GM19463 (cell line): ENCODE measurements around the gene LRRC45.

Experiments
- ATAC-seq: cut with Tn5 transposase; IDR thresholded peaks from one replicate; pipeline ENCODE4 v1.9.1; 2021; ENCODE audit warnings: mild to moderate bottlenecking, moderate library complexity; ENCODE audit not compliant: unreplicated experiment

LRRC45 gene

GRCh38 chr17:82049106-82049505, 26.0 kb downstream of the LRRC45 start:
- no peak for ATAC-seq

DNA sequence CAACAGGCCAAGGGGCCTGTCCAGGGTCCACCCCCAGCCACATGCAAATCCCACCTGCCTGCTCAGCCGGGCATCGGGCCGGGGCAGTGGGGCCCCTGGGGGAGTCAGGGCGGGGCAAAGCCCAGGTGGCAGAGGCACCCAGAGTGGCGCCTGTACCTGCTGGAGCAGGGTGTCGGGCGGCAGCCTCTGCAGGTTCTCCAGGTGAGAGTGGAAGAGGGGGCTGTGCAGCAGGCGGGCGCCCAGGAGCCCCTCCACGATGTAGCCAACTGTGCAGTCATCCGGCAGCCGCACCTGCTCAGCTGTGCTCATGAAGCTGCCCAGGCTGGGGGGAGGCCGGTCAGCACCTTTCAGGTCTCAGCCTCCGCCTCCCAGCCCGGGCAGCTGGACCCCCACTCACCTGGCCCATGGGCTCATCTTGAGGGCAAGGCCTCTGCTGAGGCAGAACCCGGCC, 26.4 kb downstream of the LRRC45 start:
- no peak for ATAC-seq

DNA sequence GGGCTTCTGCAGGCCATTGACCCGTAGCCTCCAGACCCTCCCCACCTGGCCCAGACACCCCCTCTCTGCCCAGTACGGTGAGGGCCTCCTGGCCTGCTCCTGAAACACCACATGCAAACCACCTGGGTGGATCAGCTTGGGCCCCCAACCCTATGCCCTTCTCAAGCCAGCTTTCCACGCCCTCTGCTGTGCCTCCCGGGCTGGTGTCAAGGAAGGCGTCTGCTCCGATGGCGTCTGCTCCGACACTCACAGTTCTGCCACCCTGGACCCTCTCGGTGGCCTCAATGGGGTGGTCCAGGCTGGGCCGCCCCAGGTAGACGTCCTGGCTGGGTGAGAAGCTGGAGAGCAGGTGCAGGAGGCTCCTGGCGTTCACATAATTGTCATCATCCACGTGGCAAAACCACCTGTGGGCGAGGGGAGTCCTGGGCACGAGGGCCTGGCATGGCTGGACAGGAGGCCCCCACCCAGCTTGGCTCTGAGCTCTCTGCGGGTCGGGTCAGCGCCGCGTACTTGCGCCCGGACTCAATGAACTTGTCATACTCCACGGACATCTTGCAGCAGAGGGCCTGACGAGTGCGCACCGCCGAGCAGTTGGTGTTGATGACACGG, 27.2 kb downstream of the LRRC45 start:
- no peak for ATAC-seq

GRCh38 chr17:82050761-82051641, 27.9 kb downstream of the LRRC45 start:
- peak; percentile 19 for ATAC-seq

DNA sequence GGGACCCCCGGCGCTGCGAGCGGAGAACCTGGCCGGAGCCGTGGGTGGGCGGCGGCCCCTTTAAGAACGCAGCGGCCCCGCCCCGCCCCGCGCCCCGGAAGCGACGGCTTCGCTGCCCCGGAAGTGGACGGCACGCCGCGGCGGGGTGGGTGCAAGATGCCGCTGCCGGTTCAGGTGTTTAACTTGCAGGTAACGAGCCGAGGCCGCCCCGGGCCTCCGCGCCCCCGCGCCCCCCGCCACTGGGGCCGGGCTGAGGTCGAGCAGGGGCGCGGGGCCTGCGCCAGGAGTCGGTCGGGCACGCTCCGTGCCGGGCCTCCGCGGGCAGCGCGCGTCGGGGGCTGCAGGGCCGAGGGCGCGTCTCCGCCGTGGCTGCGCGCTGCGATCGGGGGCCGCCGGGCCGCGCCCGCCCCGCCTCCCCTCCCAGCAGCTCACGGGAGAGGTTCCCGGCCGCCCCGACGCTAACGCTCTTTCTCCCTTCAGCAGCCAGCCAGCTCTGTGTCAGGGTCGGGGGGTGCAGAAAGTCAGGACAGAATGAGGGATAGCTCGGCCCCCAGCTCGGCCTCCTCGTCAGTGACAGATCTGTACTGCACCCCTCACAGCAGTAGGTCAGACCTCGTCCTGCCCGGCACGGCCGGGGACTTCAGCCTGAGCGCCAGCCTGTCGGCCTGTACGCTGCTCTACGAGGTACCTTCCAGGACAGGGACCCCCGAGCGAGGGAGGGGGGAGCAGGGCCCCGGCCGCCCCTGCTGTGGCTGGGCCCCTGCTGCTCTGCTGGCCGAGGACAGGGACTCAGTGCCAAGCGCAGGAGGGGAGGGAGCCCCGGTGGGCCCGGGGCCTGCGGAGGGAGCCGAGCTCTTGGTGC, 28.9 kb downstream of the LRRC45 start, which contains the start of the genes GPS1 and RFNG:
Gene GPS1, plus strand, starts transcription at position 123 of the 862 bp plus-strand sequence. Its CDS starts 34 bp downstream, at position 157.
Gene RFNG, minus strand, starts transcription at position 36 of the 862 bp plus-strand sequence. CDS start 45 bp downstream, outside the sequence.
- peak; percentile 60 for ATAC-seq

- ATAC-seq, result no peak
These were observed 29.5 kb downstream of the LRRC45 start for GRCh38 chr17:82052638-82053059.

GRCh38 chr17:82053130-82053529, 30.0 kb downstream of the LRRC45 start:
- no peak for ATAC-seq

DNA sequence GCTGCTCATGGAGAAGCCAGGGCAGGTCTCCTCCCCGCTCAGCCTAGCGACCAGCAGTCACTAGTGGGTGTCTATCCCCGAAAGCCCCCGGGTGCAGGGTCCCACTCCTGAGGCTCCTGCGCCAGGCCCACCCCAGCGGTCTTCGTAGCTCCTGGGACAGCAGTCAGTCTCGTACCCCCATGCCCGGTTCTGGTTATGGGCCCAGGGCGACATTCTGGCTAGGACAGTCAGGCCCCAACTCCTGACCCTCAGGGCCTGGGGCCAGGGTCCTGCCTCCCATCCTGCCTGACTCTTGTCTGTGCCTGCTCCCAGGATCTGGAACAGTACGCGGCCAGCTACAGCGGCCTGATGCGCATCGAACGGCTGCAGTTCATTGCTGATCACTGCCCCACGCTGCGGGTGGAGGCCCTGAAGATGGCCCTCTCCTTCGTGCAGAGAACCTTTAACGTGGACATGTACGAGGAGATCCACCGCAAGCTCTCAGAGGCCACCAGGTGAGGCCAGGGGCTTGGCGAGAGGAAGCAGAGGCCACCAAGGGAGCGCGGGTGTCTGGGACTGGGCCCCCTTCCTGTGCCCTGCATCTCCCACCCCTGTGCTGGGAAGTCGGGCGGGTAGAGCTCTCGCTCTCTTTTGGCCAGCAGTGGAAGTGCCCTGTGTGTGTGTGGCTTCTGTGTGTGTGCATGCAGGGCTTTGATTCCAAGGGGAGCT, 30.6 kb downstream of the LRRC45 start:
- no peak for ATAC-seq

DNA sequence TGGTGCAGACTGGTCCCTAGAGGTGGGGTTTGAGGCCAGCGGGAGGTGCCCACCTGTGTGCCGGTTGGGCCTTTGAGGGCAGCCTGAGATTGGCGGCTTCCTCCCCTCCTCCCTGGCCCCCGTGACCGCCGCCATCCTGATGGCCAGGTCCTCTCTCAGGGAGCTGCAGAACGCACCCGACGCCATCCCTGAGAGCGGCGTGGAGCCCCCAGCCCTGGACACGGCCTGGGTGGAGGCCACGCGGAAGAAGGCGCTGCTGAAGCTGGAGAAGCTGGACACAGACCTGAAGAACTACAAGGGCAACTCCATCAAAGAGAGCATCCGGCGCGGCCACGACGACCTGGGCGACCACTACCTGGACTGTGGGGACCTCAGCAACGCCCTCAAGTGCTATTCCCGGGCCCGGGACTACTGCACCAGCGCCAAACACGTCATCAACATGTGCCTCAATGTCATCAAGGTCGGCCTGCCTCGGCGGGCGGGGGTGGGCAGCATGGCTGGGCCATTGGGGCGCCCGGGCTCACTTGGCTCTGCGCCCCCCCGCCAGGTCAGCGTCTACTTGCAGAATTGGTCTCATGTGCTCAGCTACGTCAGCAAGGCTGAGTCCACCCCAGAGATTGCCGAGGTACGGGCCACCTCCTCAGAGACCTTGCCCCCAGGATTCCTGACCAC, 31.4 kb downstream of the LRRC45 start:
- ATAC-seq, result no peak

GRCh38 chr17:82055023-82055964, 32.2 kb downstream of the LRRC45 start:
- no peak for ATAC-seq

- no peak for ATAC-seq
These were observed 33.0 kb downstream of the LRRC45 start for GRCh38 chr17:82055965-82056728.

DNA sequence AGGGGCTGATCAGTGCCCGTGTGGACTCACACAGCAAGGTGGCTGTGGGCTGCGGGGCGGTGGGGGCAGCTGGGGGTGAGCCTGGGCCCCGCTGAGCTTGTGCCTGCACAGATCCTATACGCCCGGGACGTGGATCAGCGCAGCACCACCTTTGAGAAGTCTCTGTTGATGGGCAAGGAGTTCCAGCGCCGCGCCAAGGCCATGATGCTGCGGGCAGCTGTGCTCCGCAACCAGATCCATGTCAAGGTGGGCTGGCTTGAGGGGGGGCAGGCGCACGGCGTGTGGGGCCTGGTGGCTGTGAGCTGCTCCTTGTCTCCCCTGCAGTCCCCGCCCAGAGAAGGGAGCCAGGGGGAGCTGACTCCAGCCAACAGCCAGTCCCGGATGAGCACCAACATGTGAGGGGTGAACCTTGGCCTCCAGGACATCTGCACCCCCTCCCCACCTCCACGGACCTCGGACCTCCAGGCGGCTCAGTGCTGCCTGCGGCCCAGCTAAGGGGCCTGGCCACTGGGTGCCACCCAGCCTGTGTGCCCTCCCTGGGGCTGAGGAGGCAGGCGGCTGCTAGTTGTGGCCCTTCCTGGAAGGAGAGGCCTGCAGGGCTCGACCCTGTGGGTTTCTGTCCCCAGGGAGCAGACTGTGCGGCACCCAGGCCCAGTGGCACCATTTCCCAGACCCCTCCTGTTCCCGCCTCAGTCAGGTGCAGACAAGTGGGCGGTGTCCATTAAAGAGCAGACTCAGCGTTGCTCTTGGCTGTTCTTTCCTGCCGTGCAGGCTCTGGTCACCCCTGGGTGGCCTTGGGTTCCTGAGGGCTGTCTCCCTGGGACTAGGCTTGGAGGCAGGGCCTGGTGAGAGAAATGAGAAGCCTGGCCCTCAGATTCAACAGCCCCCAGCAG, 33.9 kb downstream of the LRRC45 start:
- ATAC-seq, result no peak

- no peak for ATAC-seq
These were observed 35.2 kb downstream of the LRRC45 start for GRCh38 chr17:82058230-82058854.

GRCh38 chr17:82058855-82059249, 35.7 kb downstream of the LRRC45 start:
- no peak for ATAC-seq

DNA sequence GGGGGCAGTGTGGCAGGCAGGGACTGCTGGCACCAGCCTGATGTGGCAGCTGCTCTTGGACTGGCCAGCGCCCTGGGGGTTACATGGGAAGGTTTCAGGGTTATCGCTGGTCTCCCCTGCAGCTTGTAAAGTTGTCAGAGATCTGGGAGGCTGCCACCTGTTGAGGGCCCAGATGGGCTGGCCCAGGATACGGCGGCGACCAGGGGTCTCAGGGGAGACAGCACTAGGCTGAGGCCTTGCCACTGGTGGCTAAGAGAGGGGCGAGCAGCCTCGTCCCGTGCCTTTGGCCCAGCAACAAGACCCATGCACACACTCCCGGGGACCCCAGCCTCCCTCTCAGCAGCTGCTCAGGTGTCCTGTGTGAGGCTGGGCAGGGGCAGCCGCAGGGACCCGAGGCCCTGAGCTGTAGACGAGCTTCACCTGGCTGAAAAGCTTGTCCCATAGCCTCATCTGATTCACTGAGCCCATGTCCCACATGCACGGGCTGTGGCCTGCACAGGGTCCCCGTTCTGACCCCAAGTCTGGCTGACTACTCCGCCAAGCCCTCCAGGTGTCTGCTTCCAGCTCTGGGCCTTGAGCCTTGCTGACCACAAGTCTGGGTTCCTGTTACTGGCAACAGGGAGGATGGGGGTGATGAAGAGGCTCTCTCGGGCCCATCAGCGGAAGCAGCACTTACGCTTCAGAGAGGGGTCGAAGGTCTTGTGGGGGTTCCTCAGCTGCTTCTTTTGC, 36.3 kb downstream of the LRRC45 start:
- no peak for ATAC-seq

- no peak for ATAC-seq
These were observed 36.9 kb downstream of the LRRC45 start for GRCh38 chr17:82060001-82060380.
